OCI-LY1 (cell line): ENCODE measurements around the gene CRY2.

ENCODE experiments used
- H2AFZ ChIP-seq: fragments of 200-600 bp; sonication (generic), shearing (Covaris generic); 2 replicates; pipeline ENCODE4 v1.6.0; 2014; ENCODE audit warnings: antibody characterized with exemption, mild to moderate bottlenecking, low read length
- H3F3A ChIP-seq: fragments of 200-600 bp; sonication (generic), shearing (Covaris generic); 2 replicates; pipeline ENCODE4 v1.6.0; 2014; ENCODE audit warnings: mild to moderate bottlenecking, antibody characterized with exemption, low read length, moderate library complexity; ENCODE audit not compliant: insufficient read depth
- H3K27ac ChIP-seq: fragments of 200-600 bp; sonication (generic); 2 replicates; pipeline ENCODE4 v1.5.1; 2014; ENCODE audit warnings: low read length, mixed run types, mild to moderate bottlenecking, low read depth; ENCODE audit not compliant: poor library complexity, severe bottlenecking
- H3K27me3 ChIP-seq: fragments of 200-600 bp; sonication (generic); 2 replicates; pipeline ENCODE4 v1.6.0; 2014; ENCODE audit warnings: antibody characterized with exemption, mild to moderate bottlenecking, low read length, moderate library complexity; ENCODE audit not compliant: insufficient read depth
- H3K36me3 ChIP-seq: fragments of 200-600 bp; sonication (generic); 2 replicates; pipeline ENCODE4 v1.6.1; 2014; ENCODE audit warnings: mild to moderate bottlenecking, antibody characterized with exemption, low read length, moderate library complexity, mixed read lengths; ENCODE audit not compliant: insufficient read depth
- H3K4me1 ChIP-seq: fragments of 200-600 bp; sonication (generic); 2 replicates; pipeline ENCODE4 v1.5.1; 2014; ENCODE audit warnings: mild to moderate bottlenecking, low read length, moderate library complexity; ENCODE audit not compliant: insufficient read depth, severe bottlenecking
- H3K4me2 ChIP-seq: fragments of 200-600 bp; sonication (generic), shearing (Covaris generic); 2 replicates; pipeline ENCODE4 v1.6.1; 2014; ENCODE audit warnings: low read length
- H3K4me3 ChIP-seq: fragments of 200-600 bp; sonication (generic); 2 replicates; pipeline ENCODE4 v1.5.1; 2014; ENCODE audit warnings: low read length, low read depth, mild to moderate bottlenecking, mixed read lengths; ENCODE audit not compliant: poor library complexity, severe bottlenecking
- H3K79me2 ChIP-seq: fragments of 200-600 bp; shearing (Covaris generic); 2 replicates; pipeline ENCODE4 v1.6.1; 2016; ENCODE audit warnings: mixed run types, low read length, mixed read lengths; ENCODE audit not compliant: insufficient read depth
- H3K9ac ChIP-seq: fragments of 200-600 bp; sonication (generic), shearing (Covaris generic); 2 replicates; pipeline ENCODE4 v1.6.1; 2014; ENCODE audit warnings: mild to moderate bottlenecking, low read length, mixed read lengths
- H3K9me2 ChIP-seq: fragments of 200-600 bp; sonication (generic), shearing (Covaris generic); 2 replicates; pipeline ENCODE4 v1.6.1; 2014; ENCODE audit warnings: low read depth, mild to moderate bottlenecking, low read length, mixed read lengths
- H3K9me3 ChIP-seq: fragments of 200-600 bp; shearing (Covaris generic); 2 replicates; pipeline ENCODE4 v1.6.1; 2014; ENCODE audit warnings: low read length, mixed read lengths
- H4K20me1 ChIP-seq: fragments of 200-600 bp; sonication (generic), shearing (Covaris generic); 2 replicates; pipeline ENCODE4 v1.6.0; 2016; ENCODE audit warnings: mild to moderate bottlenecking, low read length; ENCODE audit not compliant: insufficient read depth
- EZH2 ChIP-seq: fragments of 200-600 bp; sonication (generic), shearing (Covaris generic); IDR thresholded peaks from 2 replicates; pipeline ENCODE4 v1.8.0; 2017; ENCODE audit warnings: borderline replicate concordance, mixed run types, mild to moderate bottlenecking, antibody characterized with exemption, low read length, moderate library complexity, mixed read lengths
- TF ChIP-seq, protein P1 (sequence below): fragments of 200-600 bp; sonication (generic), shearing (Covaris generic); IDR thresholded peaks from 2 replicates; pipeline ENCODE4 v1.5.1; 2017; ENCODE audit warnings: mild to moderate bottlenecking, antibody characterized with exemption, low read length, moderate library complexity, mixed read lengths

The CRY2 gene

GRCh38 chr11:45855308-45855707 is 8.0 kb downstream of the CRY2 start:
- TF ChIP-seq, protein P1, sequence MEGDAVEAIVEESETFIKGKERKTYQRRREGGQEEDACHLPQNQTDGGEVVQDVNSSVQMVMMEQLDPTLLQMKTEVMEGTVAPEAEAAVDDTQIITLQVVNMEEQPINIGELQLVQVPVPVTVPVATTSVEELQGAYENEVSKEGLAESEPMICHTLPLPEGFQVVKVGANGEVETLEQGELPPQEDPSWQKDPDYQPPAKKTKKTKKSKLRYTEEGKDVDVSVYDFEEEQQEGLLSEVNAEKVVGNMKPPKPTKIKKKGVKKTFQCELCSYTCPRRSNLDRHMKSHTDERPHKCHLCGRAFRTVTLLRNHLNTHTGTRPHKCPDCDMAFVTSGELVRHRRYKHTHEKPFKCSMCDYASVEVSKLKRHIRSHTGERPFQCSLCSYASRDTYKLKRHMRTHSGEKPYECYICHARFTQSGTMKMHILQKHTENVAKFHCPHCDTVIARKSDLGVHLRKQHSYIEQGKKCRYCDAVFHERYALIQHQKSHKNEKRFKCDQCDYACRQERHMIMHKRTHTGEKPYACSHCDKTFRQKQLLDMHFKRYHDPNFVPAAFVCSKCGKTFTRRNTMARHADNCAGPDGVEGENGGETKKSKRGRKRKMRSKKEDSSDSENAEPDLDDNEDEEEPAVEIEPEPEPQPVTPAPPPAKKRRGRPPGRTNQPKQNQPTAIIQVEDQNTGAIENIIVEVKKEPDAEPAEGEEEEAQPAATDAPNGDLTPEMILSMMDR, result no peak
- TF ChIP-seq EZH2, result no peak
- Histone ChIP-seq H2AFZ (no peak overlapping the region), H3K9ac (no peak overlapping the region), H3K27ac (no peak overlapping the region), H4K20me1 (no peaks in the 10 kb centered on the region), H3K27me3 (no peaks in the 10 kb centered on the region), H3K4me3 (no peak overlapping the region), H3K4me1 (peaks cover 16% of the 10 kb centered on the region), H3F3A (no peaks in the 10 kb centered on the region), H3K4me2 (no peak overlapping the region), H3K36me3 (peaks cover 53% of the 10 kb centered on the region), H3K79me2 (peaks cover 30% of the 10 kb centered on the region), H3K9me3 (no peaks in the 10 kb centered on the region), H3K9me2 (no peaks in the 10 kb centered on the region)

DNA sequence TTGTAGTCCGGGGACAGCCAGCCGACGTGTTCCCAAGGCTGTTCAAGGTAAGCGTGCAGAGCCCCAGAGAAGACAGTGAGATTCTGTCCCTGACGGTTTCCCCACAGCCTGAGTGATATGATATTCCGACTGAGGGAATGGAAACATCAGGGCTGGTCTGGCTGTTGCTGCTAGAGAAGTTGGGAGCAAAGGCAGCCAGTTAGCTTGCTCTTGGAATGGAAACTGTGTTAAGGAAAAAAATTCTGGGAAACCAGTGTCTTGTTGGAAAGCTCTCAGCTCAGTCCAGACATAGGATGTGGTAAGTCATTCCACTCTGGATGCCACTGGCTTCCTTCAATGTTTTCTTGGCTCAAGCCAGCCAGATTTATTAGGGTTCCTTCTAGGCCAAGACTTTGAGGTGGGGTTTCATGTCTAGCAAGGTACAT is 8.8 kb downstream of the CRY2 start:
- Histone ChIP-seq H3K27me3 (no peaks in the 10 kb centered on the region), H4K20me1 (no peaks in the 10 kb centered on the region), H3K9ac (no peak overlapping the region), H3K4me1 (peaks cover 16% of the 10 kb centered on the region), H3K79me2 (peaks cover 27% of the 10 kb centered on the region), H3K36me3 (peaks cover 60% of the 10 kb centered on the region), H3F3A (no peaks in the 10 kb centered on the region), H3K9me2 (no peaks in the 10 kb centered on the region), H3K4me3 (no peak overlapping the region), H3K27ac (no peak overlapping the region), H2AFZ (no peak overlapping the region), H3K4me2 (no peak overlapping the region), H3K9me3 (no peaks in the 10 kb centered on the region)
- TF ChIP-seq, protein P1, result no peak
- no peak for TF ChIP-seq EZH2

GRCh38 chr11:45857961-45858474 is 10.7 kb downstream of the CRY2 start:
- Histone ChIP-seq H3K4me2 (no peak overlapping the region), H3K4me3 (no peak overlapping the region), H3K4me1 (peaks cover 3% of the 10 kb centered on the region), H4K20me1 (no peaks in the 10 kb centered on the region), H3K9ac (no peak overlapping the region), H3K36me3 (peaks cover 79% of the 10 kb centered on the region), H3F3A (no peaks in the 10 kb centered on the region), H3K9me2 (no peaks in the 10 kb centered on the region), H3K27ac (no peak overlapping the region), H3K9me3 (no peaks in the 10 kb centered on the region), H2AFZ (no peak overlapping the region), H3K27me3 (no peaks in the 10 kb centered on the region), H3K79me2 (peaks cover 12% of the 10 kb centered on the region; the same call in 1 of the 2 replicates)
- no peak for TF ChIP-seq EZH2
- TF ChIP-seq, protein P1, result no peak
